A673 (cell line): ENCODE results near the gene RPRD1B.

Experiments used
- EZH2 ChIP-seq: fragments of 200-600 bp; sonication (generic); IDR thresholded peaks from 2 replicates; pipeline ENCODE4 v1.6.1; 2017; ENCODE audit warnings: borderline replicate concordance, low read depth, mild to moderate bottlenecking, mixed read lengths, antibody characterized with exemption, low read length; ENCODE audit not compliant: poor library complexity, severe bottlenecking
- TF ChIP-seq, protein P1 (sequence below): fragments of 300-800, 200-600 bp; sonication (generic); conservative IDR thresholded peaks from 2 replicates; pipeline ENCODE4 v1.5.1; 2017; ENCODE audit warnings: low read depth, mild to moderate bottlenecking, antibody characterized with exemption, low read length, moderate library complexity, mixed read lengths

DNA sequence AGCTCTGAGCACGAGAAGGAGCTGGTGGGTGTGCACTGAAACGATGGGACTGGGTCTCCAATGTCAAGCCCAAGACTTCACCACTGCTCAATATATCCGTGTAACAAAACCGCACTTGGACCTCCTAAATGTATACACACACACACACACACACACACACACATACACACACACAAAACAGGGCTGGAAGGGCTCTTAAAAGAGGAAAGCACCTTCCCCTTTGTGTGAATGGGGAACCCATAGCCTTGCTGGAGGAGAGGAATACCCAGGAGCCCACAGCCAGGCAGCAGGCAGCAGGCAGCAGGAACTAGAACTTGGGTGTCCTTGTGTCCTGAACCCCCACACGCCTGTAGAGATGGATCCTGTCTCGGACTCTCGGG lies 101.7 kb downstream of the RPRD1B start:
- TF ChIP-seq, protein P1, sequence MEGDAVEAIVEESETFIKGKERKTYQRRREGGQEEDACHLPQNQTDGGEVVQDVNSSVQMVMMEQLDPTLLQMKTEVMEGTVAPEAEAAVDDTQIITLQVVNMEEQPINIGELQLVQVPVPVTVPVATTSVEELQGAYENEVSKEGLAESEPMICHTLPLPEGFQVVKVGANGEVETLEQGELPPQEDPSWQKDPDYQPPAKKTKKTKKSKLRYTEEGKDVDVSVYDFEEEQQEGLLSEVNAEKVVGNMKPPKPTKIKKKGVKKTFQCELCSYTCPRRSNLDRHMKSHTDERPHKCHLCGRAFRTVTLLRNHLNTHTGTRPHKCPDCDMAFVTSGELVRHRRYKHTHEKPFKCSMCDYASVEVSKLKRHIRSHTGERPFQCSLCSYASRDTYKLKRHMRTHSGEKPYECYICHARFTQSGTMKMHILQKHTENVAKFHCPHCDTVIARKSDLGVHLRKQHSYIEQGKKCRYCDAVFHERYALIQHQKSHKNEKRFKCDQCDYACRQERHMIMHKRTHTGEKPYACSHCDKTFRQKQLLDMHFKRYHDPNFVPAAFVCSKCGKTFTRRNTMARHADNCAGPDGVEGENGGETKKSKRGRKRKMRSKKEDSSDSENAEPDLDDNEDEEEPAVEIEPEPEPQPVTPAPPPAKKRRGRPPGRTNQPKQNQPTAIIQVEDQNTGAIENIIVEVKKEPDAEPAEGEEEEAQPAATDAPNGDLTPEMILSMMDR, result no peak
- TF ChIP-seq EZH2, result no peak
